K562 (cell line): ENCODE results near the gene SCAANT1.

Experiments used
- HES1 ChIP-seq: fragments of 450-650 bp; IDR thresholded peaks from 2 replicates; pipeline ENCODE4 v1.6.1; 2016; ENCODE audit warnings: low read depth, mild to moderate bottlenecking, moderate library complexity
- TFAM ChIP-seq: fragments of 250-450 bp; sonication (Bioruptor Pico); conservative IDR thresholded peaks from 2 replicates; pipeline ENCODE4 v1.5.0; 2021; ENCODE audit warnings: mild to moderate bottlenecking, moderate library complexity

- TF ChIP-seq HES1 (no peak), TFAM (CRISPR knock-in tag) (no peak)
Observed at GRCh38 chr3:63892773-63893352, 19.3 kb downstream of the SCAANT1 start.
